ENCODE data around the gene ENO1.

DNA sequence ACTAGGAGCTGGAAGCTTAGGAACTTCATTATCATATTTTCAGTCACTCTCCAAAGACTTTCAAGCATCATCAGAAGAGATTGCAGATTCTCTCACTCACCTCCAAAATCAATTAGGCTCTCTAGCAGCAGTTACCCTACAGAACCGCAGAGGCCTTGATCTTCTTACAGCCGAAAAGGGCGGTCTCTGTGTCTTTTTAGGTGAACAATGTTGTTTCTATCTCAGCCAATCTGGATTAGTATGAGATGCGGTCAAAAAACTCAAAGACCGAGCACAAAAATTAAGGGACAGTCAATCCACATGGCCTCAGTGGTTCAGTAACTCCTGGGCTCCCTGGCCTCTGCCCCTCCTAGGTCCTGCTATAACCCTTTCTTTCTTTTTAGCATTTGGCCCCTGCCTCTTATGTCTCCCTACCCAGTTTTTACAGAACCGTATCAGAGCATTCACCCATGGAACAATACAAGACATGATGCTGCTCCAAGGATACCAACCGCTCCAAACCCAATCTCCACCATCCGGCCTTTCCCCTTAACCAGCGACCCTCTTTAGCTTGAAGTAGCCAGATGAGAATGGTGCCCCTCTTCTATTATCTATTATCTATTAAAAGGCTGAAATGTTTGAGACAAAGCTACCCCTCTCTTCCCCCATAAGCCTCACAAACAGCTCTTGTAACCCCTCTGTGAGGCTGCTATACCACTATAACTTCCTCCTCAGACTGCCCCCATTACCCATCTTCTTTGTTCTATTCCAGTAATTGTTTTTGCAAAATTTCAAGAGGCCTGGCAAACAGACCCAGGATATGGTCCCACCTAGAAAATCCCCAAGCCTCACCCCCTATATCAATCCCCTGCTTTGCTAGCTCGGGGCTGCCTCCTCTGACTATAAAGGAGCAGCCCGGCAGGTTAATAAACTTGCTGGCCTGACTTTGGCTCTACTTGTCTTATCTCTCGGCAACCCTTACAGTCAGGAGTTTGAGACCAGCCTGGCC, 48.5 kb upstream of the ENO1 start:
- no peak for TF ChIP-seq PRPF4 (IDR thresholded peaks at IDR 0.05; ENCODE audit: insufficient read depth, low read depth, low read length, poor library complexity, severe bottlenecking)
- no peak for TF ChIP-seq ARID2 (IDR thresholded peaks at IDR 0.05)
- TF ChIP-seq, protein P1, sequence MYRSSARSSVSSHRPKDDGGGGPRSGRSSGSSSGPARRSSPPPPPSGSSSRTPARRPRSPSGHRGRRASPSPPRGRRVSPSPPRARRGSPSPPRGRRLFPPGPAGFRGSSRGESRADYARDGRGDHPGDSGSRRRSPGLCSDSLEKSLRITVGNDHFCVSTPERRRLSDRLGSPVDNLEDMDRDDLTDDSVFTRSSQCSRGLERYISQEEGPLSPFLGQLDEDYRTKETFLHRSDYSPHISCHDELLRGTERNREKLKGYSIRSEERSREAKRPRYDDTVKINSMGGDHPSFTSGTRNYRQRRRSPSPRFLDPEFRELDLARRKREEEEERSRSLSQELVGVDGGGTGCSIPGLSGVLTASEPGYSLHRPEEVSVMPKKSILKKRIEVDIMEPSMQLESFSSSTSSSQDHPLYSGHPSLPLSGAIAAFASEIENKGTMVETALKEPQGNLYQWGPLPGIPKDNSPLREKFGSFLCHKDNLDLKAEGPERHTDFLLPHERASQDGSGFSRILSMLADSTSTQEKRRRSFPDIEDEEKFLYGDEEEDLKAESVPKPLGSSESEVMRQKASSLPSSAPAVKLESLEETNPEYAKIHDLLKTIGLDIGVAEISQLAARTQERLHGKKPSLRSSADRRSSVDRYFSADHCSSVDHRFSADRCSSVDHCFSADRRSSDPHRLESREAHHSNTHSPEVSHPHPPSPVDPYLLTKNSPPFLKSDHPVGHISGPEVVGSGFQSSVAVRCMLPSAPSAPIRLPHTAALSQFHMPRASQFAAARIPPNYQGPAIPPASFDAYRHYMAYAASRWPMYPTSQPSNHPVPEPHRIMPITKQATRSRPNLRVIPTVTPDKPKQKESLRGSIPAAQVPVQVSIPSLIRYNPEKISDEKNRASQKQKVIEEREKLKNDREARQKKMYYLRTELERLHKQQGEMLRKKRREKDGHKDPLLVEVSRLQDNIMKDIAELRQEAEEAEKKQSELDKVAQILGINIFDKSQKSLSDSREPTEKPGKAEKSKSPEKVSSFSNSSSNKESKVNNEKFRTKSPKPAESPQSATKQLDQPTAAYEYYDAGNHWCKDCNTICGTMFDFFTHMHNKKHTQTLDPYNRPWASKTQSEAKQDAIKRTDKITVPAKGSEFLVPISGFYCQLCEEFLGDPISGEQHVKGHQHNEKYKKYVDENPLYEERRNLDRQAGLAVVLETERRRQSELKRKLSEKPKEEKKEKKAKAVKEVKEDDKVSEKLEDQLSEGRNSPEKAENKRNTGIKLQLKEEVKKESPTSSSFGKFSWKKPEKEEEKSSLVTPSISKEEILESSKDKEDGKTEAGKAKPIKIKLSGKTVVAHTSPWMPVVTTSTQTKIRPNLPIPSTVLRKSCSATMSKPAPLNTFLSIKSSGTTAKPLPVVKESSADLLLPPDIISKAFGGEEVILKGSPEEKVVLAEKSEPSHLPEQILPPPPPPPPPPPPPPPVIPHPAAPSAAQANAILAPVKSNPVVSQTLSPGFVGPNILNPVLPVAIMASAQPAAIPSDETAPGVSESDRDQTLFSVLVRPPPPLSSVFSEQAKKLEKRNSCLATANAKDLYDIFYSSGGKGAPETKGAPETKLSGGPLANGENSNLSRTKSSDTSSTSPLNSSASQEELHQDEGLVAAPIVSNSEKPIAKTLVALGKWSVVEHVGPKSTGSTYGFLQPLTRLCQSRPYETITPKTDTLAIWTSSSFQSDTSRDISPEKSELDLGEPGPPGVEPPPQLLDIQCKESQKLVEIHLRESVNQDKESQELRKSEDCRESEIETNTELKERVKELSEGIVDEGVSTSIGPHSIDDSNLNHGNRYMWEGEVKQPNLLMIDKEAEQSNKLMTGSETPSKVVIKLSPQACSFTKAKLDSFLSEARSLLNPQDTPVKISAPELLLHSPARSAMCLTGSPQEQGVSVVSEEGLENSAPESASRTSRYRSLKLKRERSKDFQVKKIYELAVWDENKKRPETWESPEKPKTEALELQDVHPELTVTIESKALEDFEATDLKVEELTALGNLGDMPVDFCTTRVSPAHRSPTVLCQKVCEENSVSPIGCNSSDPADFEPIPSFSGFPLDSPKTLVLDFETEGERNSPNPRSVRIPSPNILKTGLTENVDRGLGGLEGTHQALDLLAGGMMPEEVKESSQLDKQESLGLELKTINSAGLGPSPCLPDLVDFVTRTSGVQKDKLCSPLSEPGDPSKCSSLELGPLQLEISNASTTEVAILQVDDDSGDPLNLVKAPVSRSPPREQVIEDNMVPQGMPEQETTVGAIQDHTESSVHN (IDR thresholded peaks at IDR 0.05; ENCODE audit: borderline replicate concordance in 1 of 2, low read depth in 1 of 2), result no peak
- no peak for TF ChIP-seq CTCF (IDR thresholded peaks at IDR 0.05 in 2 of 3, conservative IDR thresholded peaks at IDR 0.05 in 1 of 3; ENCODE audit: insufficient read depth in 2 of 3, low read depth in 1 of 3, low read length in 3 of 3)
- no peak for TF ChIP-seq SIN3A (IDR thresholded peaks at IDR 0.05; ENCODE audit: borderline replicate concordance in 2 of 2, control insufficient read depth in 1 of 2, low read depth in 2 of 2, low read length in 2 of 2)
- no peak for TF ChIP-seq DPF2 (IDR thresholded peaks at IDR 0.05)
- TF ChIP-seq ZNF23 (CRISPR knock-in tag; IDR thresholded peaks at IDR 0.05), result no peak
- TF ChIP-seq ZKSCAN3 (CRISPR knock-in tag; IDR thresholded peaks at IDR 0.05), result no peak
- no peak for TF ChIP-seq POLR2AphosphoS5 (IDR thresholded peaks at IDR 0.05; ENCODE audit: control insufficient read depth, insufficient read depth, low read depth, low read length)
- TF ChIP-seq HMGN3 (IDR thresholded peaks at IDR 0.05; ENCODE audit: borderline replicate concordance, extremely low read depth, insufficient read length, low read depth, low read length), result no peak
- TF ChIP-seq MEF2D (tag; conservative IDR thresholded peaks at IDR 0.05; ENCODE audit: low read depth), result no peak
- TF ChIP-seq GABPA (tag; conservative IDR thresholded peaks at IDR 0.05; ENCODE audit: low read depth), result no peak
